Measurements from ENCODE around the gene TTLL9.

Gene TTLL9

GRCh38 chr20:31861135-31861384 is 9.4 kb upstream of the TTLL9 start:
- H3K27me3 ChIP-seq (ENCODE audit: insufficient read depth, poor library complexity, severe bottlenecking), result peaks cover 35% of the 10 kb centered on the region
- DNase-seq (ENCODE audit: low read depth in 1 of 2, low spot score in 1 of 2), result no peak
- TF ChIP-seq SPI1 (IDR thresholded peaks at IDR 0.05; ENCODE audit: borderline replicate concordance, low read depth), result no peak
- no peak for TF ChIP-seq REST (IDR thresholded peaks at IDR 0.05; ENCODE audit: insufficient replicate concordance, low read depth)
- no peak for TF ChIP-seq CTCF (IDR thresholded peaks at IDR 0.05; ENCODE audit: insufficient read depth, low read length)
- TF ChIP-seq GABPA (IDR thresholded peaks at IDR 0.05; ENCODE audit: low read depth), result no peak
- no peak for TF ChIP-seq POLR2AphosphoS5 (IDR thresholded peaks at IDR 0.05; ENCODE audit: low read depth)
- H3K4me3 ChIP-seq (replicated peaks; ENCODE audit: insufficient read depth, low read length), result peak overlapping the region; percentile 34
- no peak overlapping the region for H3K27ac ChIP-seq (replicated peaks)

GRCh38 chr20:31861385-31862156 is 8.9 kb upstream of the TTLL9 start:
- DNase-seq (ENCODE audit: low read depth in 1 of 2, low spot score in 1 of 2), result peak in 1 of 2 experiments; percentile 41
- H3K4me3 ChIP-seq (replicated peaks; ENCODE audit: insufficient read depth, low read length), result peak overlapping the region; percentile 34
- no peak overlapping the region for H3K27ac ChIP-seq (replicated peaks)
- no peak for TF ChIP-seq POLR2AphosphoS5 (IDR thresholded peaks at IDR 0.05; ENCODE audit: low read depth)
- no peak for TF ChIP-seq SPI1 (IDR thresholded peaks at IDR 0.05; ENCODE audit: borderline replicate concordance, low read depth)
- TF ChIP-seq CTCF (IDR thresholded peaks at IDR 0.05; ENCODE audit: insufficient read depth, low read length), result no peak
- no peak for TF ChIP-seq GABPA (IDR thresholded peaks at IDR 0.05; ENCODE audit: low read depth)
- no peak for TF ChIP-seq REST (IDR thresholded peaks at IDR 0.05; ENCODE audit: insufficient replicate concordance, low read depth)
- H3K27me3 ChIP-seq (ENCODE audit: insufficient read depth, poor library complexity, severe bottlenecking), result peaks cover 35% of the 10 kb centered on the region

- no peak overlapping the region for H3K27ac ChIP-seq (replicated peaks)
- DNase-seq (ENCODE audit: low read depth in 1 of 2, low spot score in 1 of 2), result no peak
- H3K27me3 ChIP-seq (ENCODE audit: insufficient read depth, poor library complexity, severe bottlenecking), result peaks cover 35% of the 10 kb centered on the region
- no peak for TF ChIP-seq CTCF (IDR thresholded peaks at IDR 0.05; ENCODE audit: insufficient read depth, low read length)
- no peak for TF ChIP-seq POLR2AphosphoS5 (IDR thresholded peaks at IDR 0.05; ENCODE audit: low read depth)
- no peak for TF ChIP-seq SPI1 (IDR thresholded peaks at IDR 0.05; ENCODE audit: borderline replicate concordance, low read depth)
- TF ChIP-seq GABPA (IDR thresholded peaks at IDR 0.05; ENCODE audit: low read depth), result no peak
- TF ChIP-seq REST (IDR thresholded peaks at IDR 0.05; ENCODE audit: insufficient replicate concordance, low read depth), result no peak
- no peak overlapping the region for H3K4me3 ChIP-seq (replicated peaks; ENCODE audit: insufficient read depth, low read length)
Measured at GRCh38 chr20:31862157-31862470, 8.3 kb upstream of the TTLL9 start.

Measured in HL-60 (cell line).